ENCODE data around the gene LILRB3. TPM values are rescaled to one million over a fixed set of nuclear protein-coding genes. Genes with fewer than 3 reads are reported as not detected.

The LILRB3 gene
- polyA plus RNA-seq, 1 donor (not counting 4 experiments of a cell fraction or from before 2014, with no cell fraction given), result not detected

DNA sequence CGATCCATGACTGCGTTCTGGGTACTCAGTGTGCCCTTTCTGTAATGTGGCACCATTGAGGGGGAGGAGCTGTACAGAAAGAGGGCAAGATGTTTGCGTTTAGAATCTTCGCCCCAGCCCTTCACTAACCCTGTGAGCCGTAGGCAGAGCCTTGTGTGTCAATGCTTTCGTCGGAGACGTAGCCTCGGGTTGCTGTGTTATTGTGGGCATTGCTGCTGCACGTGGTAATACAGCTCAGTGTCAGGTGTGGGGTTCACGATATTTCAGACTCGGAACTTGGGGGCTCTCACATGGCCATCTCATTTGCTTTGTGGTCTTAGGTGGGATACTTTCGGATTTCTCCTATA is 16.0 kb downstream of the LILRB3 start:
- Histone ChIP-seq H3K4me3 (ENCODE audit: control insufficient read depth in 2 of 3, extremely low read depth in 1 of 3, insufficient read depth in 2 of 3, low read depth in 1 of 3, low read length in 3 of 3) (no peak overlapping the region), H3K79me2 (ENCODE audit: control insufficient read depth, insufficient read depth, low read length) (peaks cover 52% of the 10 kb centered on the region), H3K27me3 (ENCODE audit: control insufficient read depth, extremely low read depth, insufficient read depth, low read length) (no peaks in the 10 kb centered on the region), H2AFZ (ENCODE audit: control insufficient read depth, low read length) (no peak overlapping the region), H3K4me1 (ENCODE audit: control insufficient read depth, extremely low read depth, insufficient read depth, low read length) (peaks cover 20% of the 10 kb centered on the region), H3K4me2 (ENCODE audit: control insufficient read depth, extremely low read depth, insufficient read depth, low read depth, low read length) (no peak overlapping the region), H3K27ac (ENCODE audit: control insufficient read depth, insufficient read depth, low read length) (no peak overlapping the region), H3K9ac (ENCODE audit: control insufficient read depth, extremely low read depth, insufficient read depth, low read length) (no peak overlapping the region), H3K36me3 (ENCODE audit: control insufficient read depth in 2 of 2, extremely low read depth in 1 of 2, insufficient read depth in 2 of 2, low read length in 2 of 2) (peaks cover 41 to 57% of the 10 kb centered on the region in 2 experiments), H4K20me1 (ENCODE audit: control insufficient read depth, extremely low read depth, insufficient read depth, low read length) (peaks cover 64% of the 10 kb centered on the region), H3K9me1 (ENCODE audit: control insufficient read depth, extremely low read depth, insufficient read depth, low read length) (peaks cover 2% of the 10 kb centered on the region), H3K9me3 (ENCODE audit: control insufficient read depth, low read depth, low read length) (no peaks in the 10 kb centered on the region)
- TF ChIP-seq EZH2 (IDR thresholded peaks at IDR 0.05; ENCODE audit: low read length), result no peak
- TF ChIP-seq, protein P1, sequence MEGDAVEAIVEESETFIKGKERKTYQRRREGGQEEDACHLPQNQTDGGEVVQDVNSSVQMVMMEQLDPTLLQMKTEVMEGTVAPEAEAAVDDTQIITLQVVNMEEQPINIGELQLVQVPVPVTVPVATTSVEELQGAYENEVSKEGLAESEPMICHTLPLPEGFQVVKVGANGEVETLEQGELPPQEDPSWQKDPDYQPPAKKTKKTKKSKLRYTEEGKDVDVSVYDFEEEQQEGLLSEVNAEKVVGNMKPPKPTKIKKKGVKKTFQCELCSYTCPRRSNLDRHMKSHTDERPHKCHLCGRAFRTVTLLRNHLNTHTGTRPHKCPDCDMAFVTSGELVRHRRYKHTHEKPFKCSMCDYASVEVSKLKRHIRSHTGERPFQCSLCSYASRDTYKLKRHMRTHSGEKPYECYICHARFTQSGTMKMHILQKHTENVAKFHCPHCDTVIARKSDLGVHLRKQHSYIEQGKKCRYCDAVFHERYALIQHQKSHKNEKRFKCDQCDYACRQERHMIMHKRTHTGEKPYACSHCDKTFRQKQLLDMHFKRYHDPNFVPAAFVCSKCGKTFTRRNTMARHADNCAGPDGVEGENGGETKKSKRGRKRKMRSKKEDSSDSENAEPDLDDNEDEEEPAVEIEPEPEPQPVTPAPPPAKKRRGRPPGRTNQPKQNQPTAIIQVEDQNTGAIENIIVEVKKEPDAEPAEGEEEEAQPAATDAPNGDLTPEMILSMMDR (optimal IDR thresholded peaks at IDR 0.05 in 1 of 3, IDR thresholded peaks at IDR 0.05 in 1 of 3, conservative IDR thresholded peaks at IDR 0.05 in 1 of 3; ENCODE audit: extremely low read depth in 1 of 3, insufficient read depth in 2 of 3, low read length in 3 of 3), result no peak
- dilution Hi-C loops (cut with MboI; ENCODE audit: extremely low pct_ligation_motif_present, low sequenced_read_pairs), result no loop called here
- DNase-seq (ENCODE audit: low read depth, low spot score), result no peak
- no peak for FAIRE-seq

DNA sequence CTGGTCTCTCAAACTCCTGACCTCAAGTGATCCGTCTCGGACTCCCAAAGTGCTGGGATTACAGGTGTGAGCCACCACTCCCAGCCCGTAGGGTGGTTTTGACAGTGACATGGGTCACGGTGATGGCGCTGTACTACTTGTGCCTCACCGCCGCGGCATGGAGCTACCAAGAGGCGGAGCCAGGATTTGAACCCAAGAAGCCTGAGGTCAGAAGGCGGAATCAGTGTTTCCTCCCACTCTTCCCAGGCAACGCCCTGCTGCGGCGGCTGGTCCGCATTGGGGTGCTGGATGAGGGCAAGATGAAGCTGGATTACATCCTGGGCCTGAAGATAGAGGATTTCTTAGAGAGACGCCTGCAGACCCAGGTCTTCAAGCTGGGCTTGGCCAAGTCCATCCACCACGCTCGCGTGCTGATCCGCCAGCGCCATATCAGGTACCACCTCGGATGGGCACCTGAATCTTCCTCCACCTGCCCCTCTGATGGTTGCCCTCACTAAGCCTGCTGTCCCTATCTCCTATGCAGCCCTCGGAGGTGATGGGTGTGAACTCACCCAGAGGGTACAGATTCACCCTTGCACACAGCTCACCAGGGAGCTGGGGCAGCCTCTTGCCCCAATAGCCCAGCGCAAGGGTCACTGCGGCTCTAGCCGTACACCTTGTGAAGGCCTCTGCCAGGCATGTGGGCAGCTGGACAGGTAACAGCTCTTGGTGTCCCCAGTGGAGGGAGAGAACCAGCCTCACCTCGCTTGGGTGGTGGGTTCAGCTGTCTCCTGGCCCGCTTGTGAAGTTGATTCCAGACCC is 16.6 kb downstream of the LILRB3 start:
- Histone ChIP-seq H3K9ac (ENCODE audit: control insufficient read depth, extremely low read depth, insufficient read depth, low read length) (no peak overlapping the region), H3K27ac (ENCODE audit: control insufficient read depth, insufficient read depth, low read length) (no peak overlapping the region), H3K27me3 (ENCODE audit: control insufficient read depth, extremely low read depth, insufficient read depth, low read length) (no peaks in the 10 kb centered on the region), H3K4me1 (ENCODE audit: control insufficient read depth, extremely low read depth, insufficient read depth, low read length) (peaks cover 22% of the 10 kb centered on the region), H3K9me1 (ENCODE audit: control insufficient read depth, extremely low read depth, insufficient read depth, low read length) (peaks cover 2% of the 10 kb centered on the region), H3K36me3 (ENCODE audit: control insufficient read depth in 2 of 2, extremely low read depth in 1 of 2, insufficient read depth in 2 of 2, low read length in 2 of 2) (peaks cover 45 to 62% of the 10 kb centered on the region in 2 experiments), H4K20me1 (ENCODE audit: control insufficient read depth, extremely low read depth, insufficient read depth, low read length) (peaks cover 70% of the 10 kb centered on the region), H2AFZ (ENCODE audit: control insufficient read depth, low read length) (no peak overlapping the region), H3K4me3 (ENCODE audit: control insufficient read depth in 2 of 3, extremely low read depth in 1 of 3, insufficient read depth in 2 of 3, low read depth in 1 of 3, low read length in 3 of 3) (no peak overlapping the region), H3K79me2 (ENCODE audit: control insufficient read depth, insufficient read depth, low read length) (peaks cover 57% of the 10 kb centered on the region), H3K9me3 (ENCODE audit: control insufficient read depth, low read depth, low read length) (no peaks in the 10 kb centered on the region), H3K4me2 (ENCODE audit: control insufficient read depth, extremely low read depth, insufficient read depth, low read depth, low read length) (no peak overlapping the region)
- no peak for FAIRE-seq
- DNase-seq (ENCODE audit: low read depth, low spot score), result no peak
- TF ChIP-seq EZH2 (IDR thresholded peaks at IDR 0.05; ENCODE audit: low read length), result no peak
- TF ChIP-seq, protein P1 (optimal IDR thresholded peaks at IDR 0.05 in 1 of 3, IDR thresholded peaks at IDR 0.05 in 1 of 3, conservative IDR thresholded peaks at IDR 0.05 in 1 of 3; ENCODE audit: extremely low read depth in 1 of 3, insufficient read depth in 2 of 3, low read length in 3 of 3), result no peak
- dilution Hi-C loops (cut with MboI; ENCODE audit: extremely low pct_ligation_motif_present, low sequenced_read_pairs), result no loop called here
